Liver (tissue), 9 donors: Measurements from ENCODE around the gene RADIL. TPM values are rescaled to one million over a fixed set of nuclear protein-coding genes. Genes with fewer than 3 reads are reported as not detected.

Experiments used
- DNase-seq: peaks from one replicate; pipeline ENCODE4 v3.0.0-alpha.2; 2017; ENCODE audit warnings: low spot score
- H3K27ac ChIP-seq, 2 donors: one replicate each; pipeline ENCODE4 v1.7.0; 2013; ENCODE audit warnings: inconsistent platforms in 2 of 2, low read length in 2 of 2, control low read depth in 1 of 2, low read depth in 1 of 2, mild to moderate bottlenecking in 1 of 2
- H3K27me3 ChIP-seq, 4 donors: one replicate each; pipeline versions ENCODE4 v1.6.1 to v1.7.0; 2013; ENCODE audit warnings: low read length in 3 of 4, inconsistent platforms in 1 of 4, mild to moderate bottlenecking in 1 of 4, moderate library complexity in 1 of 4; ENCODE audit not compliant: control insufficient read depth in 4 of 4, insufficient read depth in 4 of 4
- H3K36me3 ChIP-seq, 4 donors: one replicate each; pipeline versions ENCODE4 v1.6.1 to v1.7.0; 2013; ENCODE audit warnings: low read length in 3 of 4, mild to moderate bottlenecking in 3 of 4, low read depth in 1 of 4, moderate library complexity in 1 of 4; ENCODE audit not compliant: control insufficient read depth in 4 of 4, insufficient read depth in 3 of 4
- H3K4me1 ChIP-seq, 4 donors: one replicate each; pipeline versions ENCODE4 v1.6.1 to v1.7.0; 2013; ENCODE audit warnings: low read length in 3 of 4, mild to moderate bottlenecking in 3 of 4, moderate library complexity in 1 of 4; ENCODE audit not compliant: control insufficient read depth in 4 of 4, insufficient read depth in 4 of 4
- H3K4me3 ChIP-seq, 3 donors: one replicate each; pipeline versions ENCODE4 v1.6.1 to v1.7.0; 2013; ENCODE audit warnings: low read length in 3 of 3, control low read depth in 1 of 3, low read depth in 1 of 3, mild to moderate bottlenecking in 1 of 3
- H3K9ac ChIP-seq, 2 donors: one replicate each; pipeline ENCODE4 v1.7.0; 2013; ENCODE audit warnings: low read length in 2 of 2, mild to moderate bottlenecking in 2 of 2, moderate library complexity in 2 of 2, control low read depth in 1 of 2, low read depth in 1 of 2
- H3K9me3 ChIP-seq, 4 donors: one replicate each; pipeline versions ENCODE4 v1.6.1 to v1.7.0; 2013; ENCODE audit warnings: low read length in 3 of 4; ENCODE audit not compliant: control insufficient read depth in 4 of 4
- ATF3 ChIP-seq: IDR thresholded peaks from 2 replicates; pipeline ENCODE4 v1.6.1; 2016; ENCODE audit warnings: antibody characterized with exemption
- CTCF ChIP-seq: fragments of 150-350 bp; IDR thresholded peaks from 2 replicates; pipeline ENCODE4 v1.5.1; 2017; ENCODE audit warnings: improper control_type of control experiment, low read depth, low read length; ENCODE audit not compliant: missing input control
- EGR1 ChIP-seq, 2 donors: IDR thresholded peaks; 2 replicates each; pipeline ENCODE4 v1.6.1; 2016 to 2018; ENCODE audit warnings: antibody characterized with exemption in 2 of 2, low read depth in 2 of 2
- FOXA1 ChIP-seq: IDR thresholded peaks from 2 replicates; pipeline ENCODE4 v1.6.1; 2016; ENCODE audit warnings: antibody characterized with exemption
- FOXA2 ChIP-seq: IDR thresholded peaks from 2 replicates; pipeline ENCODE4 v1.6.1; 2016; ENCODE audit warnings: antibody characterized with exemption
- GABPA ChIP-seq, 2 donors: IDR thresholded peaks in 1 of 2; conservative IDR thresholded peaks in 1 of 2; 2 replicates each; pipeline ENCODE4 v1.6.1; 2016; ENCODE audit warnings: antibody characterized with exemption in 2 of 2, mild to moderate bottlenecking in 1 of 2, moderate library complexity in 1 of 2
- HNF4A ChIP-seq, 2 donors: conservative IDR thresholded peaks; 2 replicates each; pipeline ENCODE4 v1.6.1; 2016; ENCODE audit warnings: antibody characterized with exemption in 2 of 2, mild to moderate bottlenecking in 2 of 2
- HNF4G ChIP-seq: IDR thresholded peaks from 2 replicates; pipeline ENCODE4 v1.6.1; 2016; ENCODE audit warnings: antibody characterized with exemption
- JUND ChIP-seq, 2 donors: IDR thresholded peaks; 2 replicates each; pipeline ENCODE4 v1.6.1; 2016; ENCODE audit warnings: antibody characterized with exemption in 2 of 2
- MAX ChIP-seq: IDR thresholded peaks from 2 replicates; pipeline ENCODE4 v1.6.1; 2016; ENCODE audit warnings: antibody characterized with exemption
- NR2F2 ChIP-seq: IDR thresholded peaks from 2 replicates; pipeline ENCODE4 v1.6.1; 2016; ENCODE audit warnings: antibody characterized with exemption
- RAD21 ChIP-seq, 2 donors: IDR thresholded peaks; 2 replicates each; pipeline ENCODE4 v1.6.1; 2016; ENCODE audit warnings: antibody characterized with exemption in 2 of 2, mild to moderate bottlenecking in 2 of 2
- REST ChIP-seq: IDR thresholded peaks from 2 replicates; pipeline ENCODE4 v1.6.1; 2016; ENCODE audit warnings: antibody characterized with exemption, mild to moderate bottlenecking
- RXRA ChIP-seq, 2 donors: IDR thresholded peaks; 2 replicates each; pipeline ENCODE4 v1.6.1; 2017 to 2018; ENCODE audit warnings: antibody characterized with exemption in 2 of 2, mild to moderate bottlenecking in 1 of 2
- SP1 ChIP-seq: IDR thresholded peaks from 2 replicates; pipeline ENCODE4 v1.6.1; 2018; ENCODE audit warnings: antibody characterized with exemption, mild to moderate bottlenecking
- TAF1 ChIP-seq: conservative IDR thresholded peaks from 2 replicates; pipeline ENCODE4 v1.6.1; 2016; ENCODE audit warnings: antibody characterized with exemption, mild to moderate bottlenecking
- YY1 ChIP-seq: IDR thresholded peaks from 2 replicates; pipeline ENCODE4 v1.6.1; 2016; ENCODE audit warnings: antibody characterized with exemption, mild to moderate bottlenecking
- ZBTB33 ChIP-seq: IDR thresholded peaks from 2 replicates; pipeline ENCODE4 v1.6.1; 2016; ENCODE audit warnings: antibody characterized with exemption
- WGBS: extraction: QIAGEN DNeasy Blood & Tissue Kit; methylation state at CpG from one replicate; pipeline ENCODE4 v1.1.7; 2013; 5-methylcytosine and 5-hydroxymethylcytosine counted together
- polyA plus RNA-seq, 2 donors: library from polyadenylated mRNA; stranded (reverse) in 1 of 2; unstranded in 1 of 2; fragments of 200-250 nt in 1 of 2; fragments of >200 nt in 1 of 2; fragmentation: Nextera tagmentation in 1 of 2; extraction: Ambion mirVana in 1 of 2; gene quantifications; one replicate each; pipeline versions ENCODE4 v1.2.1 to v1.2.3, GENCODE V29; 2013 to 2015
- total RNA-seq, 2 donors: library from RNA; depleted of rRNA; stranded (reverse); fragments of >200 nt; gene quantifications; one replicate each; pipeline ENCODE4 v1.2.3, GENCODE V29; 2014
- donor health status: healthy.
- donor health status: healthy.
- donor health status: healthy.
- donor health status: healthy.
- donor health status: healthy.

RADIL gene
- total and polyA plus RNA-seq, 4 donors: 0.14 to 0.25 (median 0.21) TPM; not detected in 1

GRCh38 chr7:4857189-4857588, 26.3 kb downstream of the RADIL start:
- WGBS: 67% methylated on average over 3 of the region's 3 CpGs
- Histone ChIP-seq H3K9ac (no peak overlapping the region), H3K27me3 (peaks cover 0 to 4% (median 0%) of the 10 kb centered on the region in 4 donors), H3K4me3 (no peak overlapping the region), H3K4me1 (peaks cover 0 to 4% (median 0%) of the 10 kb centered on the region in 4 donors), H3K9me3 (peaks cover 0 to 4% (median 3%) of the 10 kb centered on the region in 4 donors), H3K27ac (no peak overlapping the region), H3K36me3 (no peaks in the 10 kb centered on the region)
- TF ChIP-seq FOXA2: no peak
- TF ChIP-seq FOXA1: no peak
- no peak for TF ChIP-seq ZBTB33
- TF ChIP-seq HNF4G: no peak
- TF ChIP-seq TAF1: no peak
- no peak for TF ChIP-seq SP1
- no peak for TF ChIP-seq RXRA (IDR thresholded peaks at IDR 0.05)
- TF ChIP-seq ATF3: no peak
- TF ChIP-seq RAD21 (IDR thresholded peaks at IDR 0.05): no peak
- TF ChIP-seq NR2F2: no peak
- TF ChIP-seq CTCF: no peak
- TF ChIP-seq MAX: no peak
- no peak for TF ChIP-seq GABPA (IDR thresholded peaks at IDR 0.05 in 1 of 2, conservative IDR thresholded peaks at IDR 0.05 in 1 of 2)
- no peak for TF ChIP-seq EGR1 (IDR thresholded peaks at IDR 0.05; ENCODE audit: low read depth in 2 of 2)
- TF ChIP-seq JUND (IDR thresholded peaks at IDR 0.05): no peak
- no peak for TF ChIP-seq HNF4A (conservative IDR thresholded peaks at IDR 0.05)
- TF ChIP-seq REST: no peak
- no peak for TF ChIP-seq YY1
- no peak for DNase-seq
